OCI-LY7 (cell line): ENCODE measurements around the gene SMIM10L1. TPM values are rescaled to one million over a fixed set of nuclear protein-coding genes. Genes with fewer than 3 reads are reported as not detected.

Experiments used
- BruUV-seq: library from RNA; stranded (reverse); fragments of 400-500 nt; replicated peaks from 2 replicates; lab custom pipeline; 2021; lab: Mats Ljungman, UMichigan
- CTCF ChIA-PET: fragments of 300-600 bp; sonication (Branson Sonifier 250); formaldehyde crosslinking; loops from one replicate; lab custom pipeline; 2022; ENCODE audit warnings: antibody characterized with exemption; ENCODE audit not compliant: unreplicated experiment; lab: Charles Lee
- POLR2A ChIA-PET: fragments of 300-600 bp; sonication (Branson Sonifier 250); formaldehyde crosslinking; loops from one replicate; lab custom pipeline; 2022; ENCODE audit warnings: antibody characterized with exemption; lab: Charles Lee
- DNase-seq: peaks from one replicate; pipeline ENCODE4 v3.0.0-alpha.2; 2015; ENCODE audit warnings: low spot score
- H2AFZ ChIP-seq: fragments of 200-600 bp; sonication (generic), shearing (Covaris generic); 2 replicates; pipeline ENCODE4 v1.6.1; 2014; ENCODE audit warnings: mild to moderate bottlenecking, antibody characterized with exemption, low read length, moderate library complexity
- H3K27ac ChIP-seq: fragments of 200-600 bp; sonication (generic); 2 replicates; pipeline ENCODE4 v1.5.1; 2014; ENCODE audit warnings: mixed run types, low read depth, mild to moderate bottlenecking, moderate library complexity, low read length, inconsistent platforms; ENCODE audit not compliant: poor library complexity, severe bottlenecking
- H3K36me3 ChIP-seq: fragments of 200-600 bp; sonication (generic); 2 replicates; pipeline ENCODE4 v1.6.1; 2014; ENCODE audit warnings: mild to moderate bottlenecking, antibody characterized with exemption, low read length, moderate library complexity, mixed read lengths; ENCODE audit not compliant: insufficient read depth
- H3K4me1 ChIP-seq: fragments of 200-600 bp; sonication (generic); 2 replicates; pipeline ENCODE4 v1.5.1; 2014; ENCODE audit warnings: mild to moderate bottlenecking, low read length; ENCODE audit not compliant: insufficient read depth, poor library complexity, severe bottlenecking
- H3K4me2 ChIP-seq: fragments of 200-600 bp; sonication (generic); 2 replicates; pipeline ENCODE4 v1.6.1; 2014; ENCODE audit warnings: mild to moderate bottlenecking, low read length
- H3K4me3 ChIP-seq: fragments of 200-600 bp; sonication (generic); 2 replicates; pipeline ENCODE4 v1.5.1; 2014; ENCODE audit warnings: mild to moderate bottlenecking, low read depth, low read length; ENCODE audit not compliant: poor library complexity, severe bottlenecking
- H3K79me2 ChIP-seq: fragments of 200-600 bp; sonication (generic); 2 replicates; pipeline ENCODE4 v1.6.1; 2016; ENCODE audit warnings: low read depth, mild to moderate bottlenecking, low read length, moderate library complexity, mixed read lengths; ENCODE audit not compliant: insufficient read depth
- H3K9me2 ChIP-seq: fragments of 200-600 bp; sonication (generic); 2 replicates; pipeline ENCODE4 v1.6.1; 2016; ENCODE audit warnings: mild to moderate bottlenecking, low read length, mixed read lengths; ENCODE audit not compliant: insufficient read depth
- H3K9me3 ChIP-seq: fragments of 200-600 bp; sonication (generic); 2 replicates; pipeline ENCODE4 v1.6.1; 2014; ENCODE audit warnings: mild to moderate bottlenecking, mixed run types, low read length, mixed read lengths
- H4K20me1 ChIP-seq: fragments of 200-600 bp; sonication (generic); 2 replicates; pipeline ENCODE4 v1.6.1; 2014; ENCODE audit warnings: mild to moderate bottlenecking, antibody characterized with exemption, low read length, moderate library complexity, mixed read lengths; ENCODE audit not compliant: insufficient read depth
- EZH2phosphoT487 ChIP-seq: fragments of 200-600 bp; sonication (generic); IDR thresholded peaks from 2 replicates; pipeline ENCODE4 v1.6.1; 2018; ENCODE audit warnings: low read depth, borderline replicate concordance, mild to moderate bottlenecking, mixed run types, antibody characterized with exemption, low read length, moderate library complexity, mixed read lengths
- intact Hi-C: fragments of 100-400 bp; cut with micrococcal nuclease; formaldehyde crosslinking; loops from one replicate; pipeline ENCODE4 v1.10.0; 2022; ENCODE audit not compliant: unreplicated experiment
- total RNA-seq, 2 experiments: library from RNA; depleted of rRNA in 1 of 2; stranded (reverse); fragments of >200 nt in 1 of 2; shearing (Covaris generic) in 1 of 2; gene quantifications; 2 replicates each; pipeline ENCODE4 v1.2.3, GENCODE V29; 2014 to 2022
- TF ChIP-seq, protein P1 (sequence below): fragments of 200-600 bp; sonication (generic); conservative IDR thresholded peaks from 2 replicates; pipeline ENCODE4 v1.5.1; 2014; ENCODE audit warnings: mild to moderate bottlenecking, antibody characterized with exemption, low read length, moderate library complexity, mixed read lengths

The SMIM10L1 gene
- total RNA-seq, 2 experiments from 2014 or later: 5.8 to 6.9 TPM

- Histone ChIP-seq H4K20me1 (peaks cover 30% of the 10 kb centered on the region), H3K9me2 (no peaks in the 10 kb centered on the region), H2AFZ (peak overlapping the region; percentile 77), H3K36me3 (peaks cover 34% of the 10 kb centered on the region), H3K4me2 (peak overlapping the region; percentile 85), H3K79me2 (peaks cover 66% of the 10 kb centered on the region), H3K4me3 (peak overlapping the region; percentile 77), H3K4me1 (peaks cover 22% of the 10 kb centered on the region), H3K9me3 (no peaks in the 10 kb centered on the region), H3K27ac (peak overlapping the region; percentile 83)
- POLR2A ChIA-PET: interaction anchor here (0.5 to 2.1 kb wide), 9 partner anchors 8 to 1184 kb away, joined by 3 to 7 read pairs (median 3); partner anchors contain the start of gene TAS2R46
- DNase-seq: no peak
- CTCF ChIA-PET: no interaction called here
- BruUV-seq: no TSS peak
- TF ChIP-seq, protein P1, sequence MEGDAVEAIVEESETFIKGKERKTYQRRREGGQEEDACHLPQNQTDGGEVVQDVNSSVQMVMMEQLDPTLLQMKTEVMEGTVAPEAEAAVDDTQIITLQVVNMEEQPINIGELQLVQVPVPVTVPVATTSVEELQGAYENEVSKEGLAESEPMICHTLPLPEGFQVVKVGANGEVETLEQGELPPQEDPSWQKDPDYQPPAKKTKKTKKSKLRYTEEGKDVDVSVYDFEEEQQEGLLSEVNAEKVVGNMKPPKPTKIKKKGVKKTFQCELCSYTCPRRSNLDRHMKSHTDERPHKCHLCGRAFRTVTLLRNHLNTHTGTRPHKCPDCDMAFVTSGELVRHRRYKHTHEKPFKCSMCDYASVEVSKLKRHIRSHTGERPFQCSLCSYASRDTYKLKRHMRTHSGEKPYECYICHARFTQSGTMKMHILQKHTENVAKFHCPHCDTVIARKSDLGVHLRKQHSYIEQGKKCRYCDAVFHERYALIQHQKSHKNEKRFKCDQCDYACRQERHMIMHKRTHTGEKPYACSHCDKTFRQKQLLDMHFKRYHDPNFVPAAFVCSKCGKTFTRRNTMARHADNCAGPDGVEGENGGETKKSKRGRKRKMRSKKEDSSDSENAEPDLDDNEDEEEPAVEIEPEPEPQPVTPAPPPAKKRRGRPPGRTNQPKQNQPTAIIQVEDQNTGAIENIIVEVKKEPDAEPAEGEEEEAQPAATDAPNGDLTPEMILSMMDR: no peak
- TF ChIP-seq EZH2phosphoT487: no peak
- intact Hi-C loops: loop anchor here (2.0 kb wide), 1 partner anchor 448 kb away; the partner anchor contains the start of gene YBX3
Measured at GRCh38 chr12:11170810-11171144, 217 bp upstream of the SMIM10L1 start.

- ChIA-PET CTCF (no interaction called here), POLR2A (interaction anchor here (0.6 to 2.1 kb wide), 3 partner anchors 9 to 762 kb away, joined by 3 to 5 read pairs (median 3); no protein-coding TSS in a partner anchor)
- TSS peak; percentile 87 for BruUV-seq
- TF ChIP-seq, protein P1: no peak
- no peak for TF ChIP-seq EZH2phosphoT487
- peaks cover 58% of the 10 kb centered on the region for H3K79me2 ChIP-seq
- peak overlapping the region; percentile 85 for H3K4me2 ChIP-seq
- intact Hi-C loops: loop anchor here (2.0 kb wide), 1 partner anchor 449 kb away; the partner anchor contains the start of gene YBX3
- H3K9me3 ChIP-seq: no peaks in the 10 kb centered on the region
- peaks cover 30% of the 10 kb centered on the region for H4K20me1 ChIP-seq
- peaks cover 22% of the 10 kb centered on the region for H3K36me3 ChIP-seq
- H3K4me1 ChIP-seq: peaks cover 22% of the 10 kb centered on the region
- no peak overlapping the region for H3K27ac ChIP-seq
- no peak for DNase-seq
- H3K9me2 ChIP-seq: no peaks in the 10 kb centered on the region
- H3K4me3 ChIP-seq: peak overlapping the region; percentile 77
- peak overlapping the region; percentile 77; the same call in 1 of the 2 replicates for H2AFZ ChIP-seq
Measured at GRCh38 chr12:11171969-11172675, 1.1 kb downstream of the SMIM10L1 start.

- Histone ChIP-seq H3K36me3 (peaks cover 10% of the 10 kb centered on the region), H3K27ac (no peak overlapping the region), H3K9me2 (no peaks in the 10 kb centered on the region), H3K4me2 (no peak overlapping the region), H4K20me1 (peaks cover 30% of the 10 kb centered on the region), H3K4me1 (peaks cover 22% of the 10 kb centered on the region), H3K9me3 (no peaks in the 10 kb centered on the region), H3K79me2 (peaks cover 42% of the 10 kb centered on the region), H2AFZ (no peak overlapping the region), H3K4me3 (no peak overlapping the region)
- intact Hi-C loops: no loop called here
- CTCF ChIA-PET: interaction anchor here (0.8 kb wide), 1 partner anchor 10 kb away, joined by 3 read pairs; no protein-coding TSS in a partner anchor
- no TSS peak for BruUV-seq
- no peak for DNase-seq
- TF ChIP-seq, protein P1: no peak
- TF ChIP-seq EZH2phosphoT487: no peak
- POLR2A ChIA-PET: interaction anchor here (0.8 to 1.9 kb wide), 2 partner anchors 10 to 28 kb away, joined by 3 to 4 read pairs; no protein-coding TSS in a partner anchor
Measured at GRCh38 chr12:11174022-11174421, 3.0 kb downstream of the SMIM10L1 start.
